ENCODE measurements around the gene WFS1.

WFS1 gene

DNA sequence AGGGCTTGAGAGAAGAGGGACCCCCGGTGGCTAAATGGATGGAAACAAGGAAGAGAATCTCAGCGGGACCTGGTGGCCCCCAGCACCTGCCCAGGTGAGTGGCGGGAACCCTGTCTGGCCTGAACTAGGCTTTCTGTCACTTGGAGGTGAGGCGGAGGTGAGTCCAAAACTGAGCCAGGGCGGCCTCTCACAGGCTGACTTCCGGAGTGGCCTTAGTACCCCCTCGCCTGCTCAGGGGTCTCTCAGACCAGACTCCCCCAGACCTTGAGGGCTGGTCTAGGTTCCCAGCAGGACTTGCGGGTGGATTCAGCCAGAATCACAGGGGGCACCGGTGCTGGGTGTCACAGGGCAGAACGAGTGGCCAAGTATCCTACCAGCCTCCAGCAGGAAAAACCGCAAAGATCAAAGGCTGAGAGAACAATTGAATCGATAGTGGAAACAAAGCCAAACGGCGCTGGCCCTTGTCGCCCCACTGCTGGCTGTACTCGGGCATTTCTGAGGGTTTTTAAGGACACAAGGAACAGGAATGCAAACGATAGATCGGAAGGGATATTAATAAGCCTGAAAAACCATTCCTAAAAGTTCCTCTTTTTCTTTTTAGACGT is 67.8 kb downstream of the WFS1 start:
- ChIA-PET CTCF (interaction anchor here (14.8 to 23.8 kb wide), 2 partner anchors 8 to 78 kb away, joined by 178 to 1359 read pairs; partner anchors contain the start of gene WFS1), POLR2A (no interaction called here)
- TF ChIP-seq, protein P1, sequence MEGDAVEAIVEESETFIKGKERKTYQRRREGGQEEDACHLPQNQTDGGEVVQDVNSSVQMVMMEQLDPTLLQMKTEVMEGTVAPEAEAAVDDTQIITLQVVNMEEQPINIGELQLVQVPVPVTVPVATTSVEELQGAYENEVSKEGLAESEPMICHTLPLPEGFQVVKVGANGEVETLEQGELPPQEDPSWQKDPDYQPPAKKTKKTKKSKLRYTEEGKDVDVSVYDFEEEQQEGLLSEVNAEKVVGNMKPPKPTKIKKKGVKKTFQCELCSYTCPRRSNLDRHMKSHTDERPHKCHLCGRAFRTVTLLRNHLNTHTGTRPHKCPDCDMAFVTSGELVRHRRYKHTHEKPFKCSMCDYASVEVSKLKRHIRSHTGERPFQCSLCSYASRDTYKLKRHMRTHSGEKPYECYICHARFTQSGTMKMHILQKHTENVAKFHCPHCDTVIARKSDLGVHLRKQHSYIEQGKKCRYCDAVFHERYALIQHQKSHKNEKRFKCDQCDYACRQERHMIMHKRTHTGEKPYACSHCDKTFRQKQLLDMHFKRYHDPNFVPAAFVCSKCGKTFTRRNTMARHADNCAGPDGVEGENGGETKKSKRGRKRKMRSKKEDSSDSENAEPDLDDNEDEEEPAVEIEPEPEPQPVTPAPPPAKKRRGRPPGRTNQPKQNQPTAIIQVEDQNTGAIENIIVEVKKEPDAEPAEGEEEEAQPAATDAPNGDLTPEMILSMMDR (IDR thresholded peaks at IDR 0.05; ENCODE audit: insufficient read depth, low read length, missing control alignments) = no peak
- H3K4me3 ChIP-seq (ENCODE audit: low read depth, low read length) = no peak overlapping the region
- no peak for DNase-seq (ENCODE audit: low read depth, low spot score)

DNA sequence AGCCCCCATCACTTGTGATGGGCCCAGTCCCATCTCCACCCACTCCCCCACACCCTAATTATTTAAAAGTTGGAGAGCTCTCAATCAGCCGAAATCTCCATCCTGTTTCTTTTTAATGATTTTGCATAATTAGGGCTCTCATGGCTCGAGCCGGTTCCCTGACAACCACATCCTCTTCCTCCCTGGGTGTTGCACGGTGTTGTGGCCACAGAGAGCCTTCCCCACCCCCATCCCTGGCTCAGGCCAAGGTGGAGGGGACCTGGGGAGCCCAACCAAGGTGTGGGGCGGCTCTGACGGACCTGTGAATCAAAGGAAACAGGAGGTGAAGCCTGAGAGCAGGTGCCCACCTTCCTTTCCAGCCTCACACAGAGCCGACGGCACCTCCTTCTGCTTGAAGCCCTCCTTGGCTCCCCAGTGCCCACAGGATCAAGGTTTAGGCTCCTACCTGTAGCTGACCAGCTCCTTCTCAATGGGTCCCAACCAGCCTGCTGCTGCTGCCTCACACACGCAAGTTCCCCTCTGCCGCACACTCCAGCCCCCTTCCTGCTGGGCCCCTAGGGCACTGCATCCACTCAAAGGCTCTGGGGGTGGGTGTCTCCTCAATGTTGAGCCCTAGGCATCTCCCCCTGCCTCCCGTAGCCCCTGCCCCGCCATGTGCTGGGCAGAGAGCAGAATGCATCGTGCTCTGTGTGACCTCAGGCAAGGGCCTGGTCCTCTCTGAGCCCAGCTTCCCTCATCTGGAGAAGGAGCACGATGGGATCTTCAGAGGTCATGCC is 68.7 kb downstream of the WFS1 start:
- CTCF ChIA-PET = interaction anchor here (1.7 to 14.8 kb wide), 2 partner anchors 9 to 87 kb away, joined by 6 to 178 read pairs; no protein-coding TSS in a partner anchor
- TF ChIP-seq, protein P1 (IDR thresholded peaks at IDR 0.05; ENCODE audit: insufficient read depth, low read length, missing control alignments) = no peak
- no peak for DNase-seq (ENCODE audit: low read depth, low spot score)
- H3K4me3 ChIP-seq (ENCODE audit: low read depth, low read length) = no peak overlapping the region
- POLR2A ChIA-PET = no interaction called here

DNA sequence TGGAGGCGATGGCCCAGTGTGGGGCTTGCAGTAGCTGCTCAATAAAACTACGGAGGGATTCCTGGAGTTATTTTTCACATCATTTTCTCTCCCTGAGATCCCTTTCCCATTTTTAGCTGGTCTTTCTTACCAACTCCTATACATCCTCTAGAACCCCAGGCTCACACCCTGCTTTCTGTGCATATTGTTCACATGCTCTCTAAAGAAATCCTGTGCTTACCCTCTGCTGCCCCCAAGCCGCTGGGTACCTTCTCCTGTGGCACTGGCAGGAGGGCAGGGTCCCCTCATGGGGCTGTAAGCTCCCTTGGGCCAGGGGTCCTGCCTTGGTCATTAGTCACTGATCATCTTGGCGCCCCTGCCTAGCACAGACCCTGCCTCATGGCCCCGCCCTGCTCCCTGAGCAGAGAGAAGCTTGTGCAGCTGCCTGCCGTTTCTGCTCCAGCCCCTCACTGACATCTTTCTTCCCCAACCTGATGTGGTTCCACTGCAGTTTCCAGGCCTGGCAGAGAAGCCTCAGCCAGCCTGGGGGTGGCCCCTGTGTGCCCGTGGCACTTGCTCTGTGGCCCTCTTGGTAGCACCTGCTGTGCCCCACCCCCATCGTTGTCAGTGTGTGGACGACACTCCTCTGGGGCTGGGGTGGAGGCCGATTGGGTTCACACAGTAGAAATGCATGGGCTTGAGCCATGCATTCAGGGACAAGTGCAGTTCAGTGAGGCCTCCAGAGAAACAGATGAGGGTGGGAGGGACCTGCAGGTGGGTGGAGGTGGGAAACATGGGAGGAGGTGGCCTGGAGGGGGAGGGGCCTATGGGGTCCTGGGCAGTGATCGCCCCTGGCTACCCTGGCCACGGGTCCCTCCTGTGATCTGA is 69.5 kb downstream of the WFS1 start:
- no peak for DNase-seq (ENCODE audit: low read depth, low spot score)
- TF ChIP-seq, protein P1 (IDR thresholded peaks at IDR 0.05; ENCODE audit: insufficient read depth, low read length, missing control alignments) = no peak
- no peak overlapping the region for H3K4me3 ChIP-seq (ENCODE audit: low read depth, low read length)
- ChIA-PET POLR2A (no interaction called here), CTCF (interaction anchor here (1.7 to 14.8 kb wide), 2 partner anchors 9 to 88 kb away, joined by 6 to 178 read pairs; no protein-coding TSS in a partner anchor)

DNA sequence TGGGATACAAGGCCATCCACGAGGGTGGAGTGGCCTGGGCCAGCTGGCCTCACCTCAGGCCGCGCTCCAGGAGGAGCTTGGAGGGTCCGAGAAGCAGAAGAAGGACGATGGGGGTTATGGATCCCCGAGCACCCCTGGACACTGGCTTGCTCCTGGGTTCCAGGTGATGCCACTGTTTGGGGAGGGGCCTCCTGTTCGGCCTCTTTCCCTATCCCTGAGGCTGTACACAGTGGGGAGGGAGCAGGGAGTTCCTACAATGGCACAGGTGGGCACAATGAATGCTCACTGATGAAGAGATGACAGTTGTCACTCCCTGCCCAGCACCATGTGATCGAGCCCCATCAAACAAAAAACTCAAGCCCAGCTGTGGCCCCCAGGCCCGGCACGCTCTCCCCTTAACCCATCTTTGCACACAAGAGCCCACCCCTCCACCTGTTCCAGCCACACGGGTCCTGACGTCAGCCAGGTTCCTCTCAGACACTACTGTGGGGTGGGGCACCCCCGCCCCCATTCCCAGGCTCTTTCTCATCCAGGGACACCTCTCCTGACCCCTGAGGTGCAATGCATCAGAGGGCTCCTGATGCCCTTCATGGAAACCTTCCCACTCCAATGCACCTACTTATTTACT is 70.3 kb downstream of the WFS1 start:
- CTCF ChIA-PET = interaction anchor here (1.3 to 14.8 kb wide), 3 partner anchors 10 to 89 kb away, joined by 4 to 178 read pairs (median 6); no protein-coding TSS in a partner anchor
- H3K4me3 ChIP-seq (ENCODE audit: low read depth, low read length) = no peak overlapping the region
- no peak for DNase-seq (ENCODE audit: low read depth, low spot score)
- TF ChIP-seq, protein P1 (IDR thresholded peaks at IDR 0.05; ENCODE audit: insufficient read depth, low read length, missing control alignments) = no peak
- POLR2A ChIA-PET = no interaction called here

DNA sequence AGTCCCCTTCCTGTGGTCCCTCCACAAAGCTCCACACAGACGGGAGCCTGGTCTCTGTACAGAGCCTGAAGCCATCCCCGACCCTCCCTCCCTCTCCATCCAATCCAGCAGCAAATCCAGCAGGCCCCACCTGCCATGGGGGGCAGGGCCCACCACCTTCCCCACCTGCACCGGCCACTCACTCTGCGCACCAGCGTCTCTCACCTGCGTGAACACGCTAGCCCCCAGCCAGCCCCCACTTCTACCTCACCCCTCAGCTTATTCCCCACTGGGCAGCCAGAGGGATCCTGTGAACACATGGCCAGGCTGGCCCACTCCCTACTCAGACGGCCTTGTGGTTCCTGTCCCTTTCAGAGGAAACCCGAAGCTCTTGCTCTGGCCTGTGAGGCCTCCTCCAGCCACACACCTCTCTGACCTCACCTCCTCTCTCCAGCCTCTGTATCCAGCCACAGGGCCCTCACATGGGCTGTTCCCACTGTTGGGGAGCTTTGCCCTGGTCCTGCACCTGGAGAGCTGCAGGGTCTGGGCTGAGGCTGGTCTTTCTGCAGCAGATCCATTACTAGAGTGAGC is 70.9 kb downstream of the WFS1 start:
- H3K4me3 ChIP-seq (ENCODE audit: low read depth, low read length) = no peak overlapping the region
- no peak for DNase-seq (ENCODE audit: low read depth, low spot score)
- TF ChIP-seq, protein P1 (IDR thresholded peaks at IDR 0.05; ENCODE audit: insufficient read depth, low read length, missing control alignments) = no peak
- POLR2A ChIA-PET = no interaction called here
- CTCF ChIA-PET = interaction anchor here (1.3 to 14.8 kb wide), 2 partner anchors 11 to 90 kb away, joined by 4 to 178 read pairs; no protein-coding TSS in a partner anchor

Measured in AG04449 (cell line).